NT2/D1 (cell line): Measurements from ENCODE around the gene DLX1.

Experiments
- DNase-seq: peaks from one replicate; pipeline ENCODE4 v3.0.0-alpha.2; 2011; ENCODE audit warnings: low read depth, low spot score
- H3K27me3 ChIP-seq: 2 replicates; pipeline ENCODE4 v1.6.0; 2011; ENCODE audit warnings: mild to moderate bottlenecking; ENCODE audit not compliant: insufficient read length, insufficient read depth
- H3K36me3 ChIP-seq: 2 replicates; pipeline ENCODE4 v1.6.1; 2011; ENCODE audit warnings: mild to moderate bottlenecking, low read length, mixed read lengths; ENCODE audit not compliant: insufficient read depth, insufficient read length
- H3K4me1 ChIP-seq: 2 replicates; pipeline ENCODE4 v1.5.1; 2011; ENCODE audit not compliant: insufficient read depth, insufficient read length
- H3K4me3 ChIP-seq: 2 replicates; pipeline ENCODE4 v1.5.1; 2011; ENCODE audit warnings: low read depth; ENCODE audit not compliant: insufficient read length
- H3K9ac ChIP-seq: 2 replicates; pipeline ENCODE4 v1.6.0; 2011; ENCODE audit warnings: low read depth; ENCODE audit not compliant: insufficient read length
- H3K9me3 ChIP-seq: 2 replicates; pipeline ENCODE4 v1.5.1; 2011; ENCODE audit warnings: mild to moderate bottlenecking, low read length; ENCODE audit not compliant: insufficient read depth
- SUZ12 ChIP-seq: IDR thresholded peaks from 2 replicates; pipeline ENCODE4 v1.6.1; 2011; ENCODE audit not compliant: insufficient read length, insufficient read depth; ENCODE audit errors: extremely low read depth
- YY1 ChIP-seq: IDR thresholded peaks from 2 replicates; pipeline ENCODE4 v1.6.1; 2011; ENCODE audit not compliant: insufficient read length, insufficient read depth
- ZNF274 ChIP-seq: IDR thresholded peaks from 2 replicates; pipeline ENCODE4 v1.6.1; 2011; ENCODE audit warnings: mild to moderate bottlenecking, low read depth, low read length

DLX1 gene

GRCh38 chr2:172094294-172095145 lies 9.2 kb downstream of the DLX1 start:
- DNase-seq = no peak
- TF ChIP-seq SUZ12 (peak; percentile 86), ZNF274 (no peak), YY1 (no peak)
- peak overlapping the region; percentile 62 for H3K9ac ChIP-seq
- H3K4me3 ChIP-seq = peak overlapping the region; percentile 59
- no peaks in the 10 kb centered on the region for H3K9me3 ChIP-seq
- H3K36me3 ChIP-seq = no peaks in the 10 kb centered on the region
- peaks cover 99% of the 10 kb centered on the region for H3K27me3 ChIP-seq
- H3K4me1 ChIP-seq = peaks cover 24% of the 10 kb centered on the region

GRCh38 chr2:172095146-172095904 lies 10.0 kb downstream of the DLX1 start:
- H3K36me3 ChIP-seq = no peaks in the 10 kb centered on the region
- peak overlapping the region; percentile 62 for H3K9ac ChIP-seq
- H3K4me3 ChIP-seq = peak overlapping the region; percentile 59
- TF ChIP-seq SUZ12 = peak; percentile 41
- no peak for TF ChIP-seq ZNF274
- TF ChIP-seq YY1 = no peak
- H3K9me3 ChIP-seq = no peaks in the 10 kb centered on the region
- H3K4me1 ChIP-seq = peaks cover 16% of the 10 kb centered on the region
- no peak for DNase-seq
- peaks cover 99% of the 10 kb centered on the region for H3K27me3 ChIP-seq

DNA sequence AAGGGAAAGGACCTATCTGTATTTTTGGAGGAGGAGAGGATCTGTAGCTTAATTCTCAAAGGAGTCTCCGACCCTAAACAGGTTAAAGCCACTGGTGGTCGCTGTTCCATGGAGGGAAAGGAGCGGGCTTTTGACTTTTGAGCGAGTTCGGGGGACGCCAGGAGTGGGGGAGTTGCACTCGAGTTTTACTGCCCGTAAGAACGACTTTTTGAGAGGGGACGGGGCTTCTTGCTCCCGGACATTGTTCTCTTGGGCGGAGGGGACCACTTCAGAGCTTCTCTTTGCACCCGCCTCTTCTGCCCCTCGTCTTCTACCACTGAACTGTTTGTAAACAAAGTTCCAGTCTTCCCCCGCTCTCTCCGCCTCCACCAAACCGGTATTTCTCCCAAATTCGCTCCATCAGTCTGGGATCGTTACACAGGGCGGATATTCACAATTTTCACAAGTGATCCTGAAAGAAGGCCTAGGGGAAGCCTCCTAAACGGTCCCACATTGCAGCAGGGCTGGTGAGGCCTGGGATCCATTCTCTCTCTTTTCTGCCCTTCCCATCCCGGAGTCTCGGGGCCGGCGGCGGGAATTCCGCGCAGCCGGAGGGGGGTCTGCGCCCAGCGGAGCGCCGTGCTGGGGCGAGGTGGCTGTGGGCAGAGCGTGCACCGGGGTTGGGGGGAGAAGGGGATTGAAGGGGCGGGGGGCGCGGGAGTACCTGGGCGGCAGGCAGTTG lies 10.8 kb downstream of the DLX1 start:
- H3K4me3 ChIP-seq = peak overlapping the region; percentile 59
- peaks cover 99% of the 10 kb centered on the region for H3K27me3 ChIP-seq
- H3K36me3 ChIP-seq = no peaks in the 10 kb centered on the region
- no peak for TF ChIP-seq SUZ12
- TF ChIP-seq ZNF274 = no peak
- TF ChIP-seq YY1 = no peak
- no peak for DNase-seq
- peak overlapping the region; percentile 71 for H3K9ac ChIP-seq
- peaks cover 13% of the 10 kb centered on the region for H3K4me1 ChIP-seq
- H3K9me3 ChIP-seq = no peaks in the 10 kb centered on the region

GRCh38 chr2:172096626-172097547 lies 11.6 kb downstream of the DLX1 start:
- Histone ChIP-seq H3K36me3 (no peaks in the 10 kb centered on the region), H3K4me1 (peaks cover 17% of the 10 kb centered on the region), H3K9ac (peak overlapping the region; percentile 71)

GRCh38 chr2:172097557-172098131 lies 12.3 kb downstream of the DLX1 start:
- no peak for DNase-seq
- no peak overlapping the region for H3K4me3 ChIP-seq
- H3K36me3 ChIP-seq = no peaks in the 10 kb centered on the region
- peaks cover 98% of the 10 kb centered on the region for H3K27me3 ChIP-seq
- H3K9me3 ChIP-seq = no peaks in the 10 kb centered on the region
- H3K4me1 ChIP-seq = peaks cover 17% of the 10 kb centered on the region
- TF ChIP-seq ZNF274 = no peak
- TF ChIP-seq SUZ12 = no peak
- TF ChIP-seq YY1 = no peak
- H3K9ac ChIP-seq = no peak overlapping the region

More at GRCh38 chr2:172096626-172097547, 11.6 kb downstream of the DLX1 start:
- Histone ChIP-seq H3K4me3 (peak overlapping the region; percentile 39), H3K27me3 (peaks cover 99% of the 10 kb centered on the region), H3K9me3 (no peaks in the 10 kb centered on the region)
- no peak for TF ChIP-seq ZNF274
- no peak for TF ChIP-seq SUZ12
- TF ChIP-seq YY1 = no peak
- DNase-seq = no peak

DNA sequence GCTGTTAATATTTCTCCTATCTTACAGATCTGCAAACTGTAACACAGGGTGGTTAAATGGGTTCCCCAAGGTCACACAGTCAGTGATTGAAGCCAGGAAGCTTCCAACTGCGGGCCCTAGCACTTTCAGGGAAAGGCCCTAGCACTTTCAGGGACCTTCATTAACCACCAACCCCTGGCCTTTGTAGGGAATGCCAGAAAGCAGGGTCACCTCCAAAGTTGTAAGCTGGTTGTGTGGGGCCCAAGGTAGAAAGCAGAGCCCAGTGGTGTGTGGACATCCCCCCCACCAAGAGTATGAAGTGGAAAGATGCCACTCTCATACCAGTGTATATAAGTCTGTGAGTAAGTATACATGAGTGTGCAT lies 13.0 kb downstream of the DLX1 start:
- Histone ChIP-seq H3K9me3 (no peaks in the 10 kb centered on the region), H3K4me1 (peaks cover 17% of the 10 kb centered on the region), H3K36me3 (no peaks in the 10 kb centered on the region), H3K4me3 (no peak overlapping the region), H3K27me3 (peaks cover 97% of the 10 kb centered on the region), H3K9ac (no peak overlapping the region)
- TF ChIP-seq SUZ12 (no peak), ZNF274 (no peak), YY1 (no peak)
- DNase-seq = no peak
